IPS-NIHi11 (cell line): ENCODE data around the gene MPP7.

ENCODE experiments used
- DNase-seq: peaks from one replicate; pipeline ENCODE4 v3.0.0; 2012; ENCODE audit warnings: mixed read lengths, low spot score

MPP7 gene

DNA sequence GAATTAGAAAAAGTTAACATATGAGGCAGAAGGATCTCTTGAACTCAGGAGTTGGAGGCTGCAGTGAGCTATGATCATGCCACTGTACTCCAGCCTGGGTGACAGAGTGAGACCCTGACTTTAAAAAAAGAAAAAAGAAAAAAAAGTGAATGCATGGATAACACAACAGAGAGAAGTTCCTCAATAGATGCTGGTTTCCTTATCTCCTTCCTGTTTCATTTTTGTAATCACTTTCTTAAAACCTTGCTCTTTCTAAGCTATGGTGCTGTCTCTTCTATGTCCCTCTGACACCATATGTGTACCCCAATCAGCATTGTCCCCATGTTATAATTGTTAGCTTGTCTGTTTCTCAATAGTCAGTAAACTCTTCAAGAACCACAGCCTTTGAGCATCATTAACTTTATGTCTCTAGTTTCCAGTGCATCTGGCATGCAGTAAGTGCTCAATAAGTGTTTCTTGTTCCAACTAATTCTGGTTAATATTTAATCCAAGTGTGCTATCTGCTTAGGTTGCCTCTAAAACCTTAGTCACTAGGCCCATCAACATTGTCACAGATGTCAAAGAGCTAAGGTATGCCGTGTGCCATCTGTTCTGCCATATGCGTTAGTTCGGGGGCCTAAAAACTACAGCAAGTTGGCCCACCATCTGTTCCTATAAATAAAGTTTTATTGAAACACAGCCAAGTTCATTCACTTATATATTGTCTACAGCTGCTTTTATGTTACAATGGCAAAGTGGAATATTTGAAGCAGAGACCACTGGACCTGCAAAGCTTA, 36.2 kb downstream of the MPP7 start:
- no peak for DNase-seq

DNA sequence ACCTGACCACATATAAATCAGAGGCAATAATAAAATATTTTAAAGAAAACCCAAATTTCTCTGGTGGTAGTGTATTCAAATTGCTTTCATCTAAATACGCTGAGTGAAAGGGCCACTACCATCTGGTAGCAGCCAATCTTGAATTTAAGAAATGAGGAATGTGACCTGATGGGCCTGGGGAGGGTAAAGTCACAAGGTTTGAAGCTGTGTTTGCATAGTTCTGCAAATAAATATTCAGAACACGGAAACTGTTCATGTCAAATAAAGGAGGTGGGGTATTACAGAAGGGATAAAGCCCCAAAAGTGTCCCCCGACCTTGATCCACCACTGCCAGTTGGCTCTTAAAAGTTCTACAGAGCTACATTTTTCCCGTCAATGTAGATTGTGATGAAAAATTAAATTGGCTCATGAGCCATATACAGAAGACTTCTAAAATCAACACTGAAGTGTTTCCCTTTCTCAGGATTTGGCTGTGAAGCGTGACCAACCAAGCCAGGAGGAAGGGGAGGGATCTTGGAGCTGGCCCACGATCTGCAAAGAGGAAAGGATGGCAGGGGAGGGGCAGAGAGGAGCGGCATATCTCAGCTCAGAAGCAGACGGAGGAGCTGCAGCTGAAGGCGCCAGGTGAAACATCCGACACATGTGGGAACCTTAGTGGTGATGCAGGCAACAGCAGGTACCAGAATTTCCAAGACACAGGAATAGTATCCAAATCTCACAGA, 39.6 kb downstream of the MPP7 start:
- DNase-seq: no peak

DNA sequence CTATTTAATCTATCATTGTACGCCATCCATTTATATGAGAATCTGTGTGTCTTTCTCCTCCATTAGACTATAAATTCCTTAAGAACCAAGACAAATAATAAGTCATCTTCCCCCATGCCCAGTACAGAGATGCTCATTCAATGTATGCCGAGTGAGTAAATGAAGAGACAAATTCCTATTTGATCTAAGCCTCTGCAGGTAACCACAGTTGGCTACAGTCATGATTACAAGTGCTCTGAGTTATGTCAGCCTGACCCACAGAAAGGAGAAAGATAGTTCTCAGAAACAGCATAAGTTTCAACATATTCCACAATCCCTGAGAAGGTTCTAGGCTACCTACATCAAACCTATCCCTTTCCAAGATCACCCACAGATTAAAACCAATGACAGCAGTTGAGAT, 46.1 kb downstream of the MPP7 start:
- DNase-seq: no peak

DNA sequence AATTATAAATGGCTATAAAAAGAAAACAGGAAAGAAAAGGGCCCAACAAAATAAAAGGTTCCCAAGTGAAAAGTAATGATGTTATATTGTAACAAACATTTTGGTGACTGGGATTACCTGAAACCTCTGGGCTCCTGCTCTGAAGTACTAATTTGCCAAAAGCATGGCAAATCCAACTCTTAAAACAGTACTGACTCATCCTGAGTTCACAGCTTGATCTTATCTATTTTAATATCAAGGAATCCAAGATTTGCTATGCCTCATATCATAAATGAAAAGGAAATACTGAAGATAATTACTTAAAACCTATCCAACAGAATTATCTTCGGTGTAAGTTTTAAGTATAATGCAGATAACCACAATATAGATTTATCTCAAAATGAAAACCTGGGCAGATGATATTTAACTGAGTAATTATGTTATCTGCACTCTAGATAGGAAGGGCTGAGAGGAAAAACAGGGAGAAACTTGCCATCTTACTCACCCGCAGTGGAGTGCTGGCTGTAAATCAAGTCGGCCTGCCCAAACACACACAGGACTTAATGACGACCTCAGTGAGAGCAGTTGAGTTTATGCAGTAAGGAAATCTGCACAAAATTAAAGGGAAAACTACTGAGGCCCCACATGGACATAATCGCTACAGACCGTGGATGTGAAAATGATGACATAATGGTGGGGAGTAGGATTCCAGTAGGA, 48.4 kb downstream of the MPP7 start:
- DNase-seq: no peak

DNA sequence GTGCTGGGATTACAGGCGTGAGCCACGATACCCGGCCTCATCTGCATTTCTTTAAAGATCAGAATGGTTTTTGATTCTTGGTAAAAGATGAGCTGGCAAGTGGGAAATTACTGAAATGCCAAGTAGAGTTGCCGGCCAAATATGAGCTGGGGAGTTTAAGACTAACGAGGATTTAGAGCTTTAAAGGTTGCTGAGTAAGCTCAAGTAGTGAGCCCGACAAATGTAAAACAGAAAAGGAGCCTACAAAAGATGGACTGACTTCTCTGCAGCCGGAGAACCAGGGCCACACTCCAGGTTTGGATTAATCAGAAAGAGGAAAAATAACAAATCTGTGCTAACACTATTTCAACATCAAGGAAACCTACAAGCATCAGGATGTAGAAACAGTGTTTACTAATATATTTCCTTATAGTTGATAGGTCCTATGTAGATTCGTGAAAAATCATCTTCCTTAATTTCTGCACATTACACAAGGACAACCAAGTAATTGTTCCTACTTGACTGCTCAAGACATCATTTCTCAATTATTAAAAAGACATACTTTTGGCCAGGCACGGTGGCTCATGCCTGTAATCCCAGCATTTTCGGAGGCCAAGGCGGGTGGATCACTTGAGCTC, 49.6 kb downstream of the MPP7 start:
- DNase-seq: no peak
